GM18951 (cell line): ENCODE measurements around the gene HCFC2.

Source experiments
- POLR2A ChIP-seq: IDR thresholded peaks from 4 replicates; pipeline ENCODE4 v1.6.1; 2011; ENCODE audit warnings: mild to moderate bottlenecking; ENCODE audit not compliant: insufficient read length, insufficient read depth; ENCODE audit errors: extremely low read depth
- in situ Hi-C: fragments of 300-500 bp; cut with MboI; formaldehyde crosslinking; loops from one replicate; pipeline ENCODE4 v1.12.0; 2022; ENCODE audit warnings: low sequenced_read_pairs, mixed read lengths, inconsistent platforms; ENCODE audit not compliant: unreplicated experiment

HCFC2 gene

DNA sequence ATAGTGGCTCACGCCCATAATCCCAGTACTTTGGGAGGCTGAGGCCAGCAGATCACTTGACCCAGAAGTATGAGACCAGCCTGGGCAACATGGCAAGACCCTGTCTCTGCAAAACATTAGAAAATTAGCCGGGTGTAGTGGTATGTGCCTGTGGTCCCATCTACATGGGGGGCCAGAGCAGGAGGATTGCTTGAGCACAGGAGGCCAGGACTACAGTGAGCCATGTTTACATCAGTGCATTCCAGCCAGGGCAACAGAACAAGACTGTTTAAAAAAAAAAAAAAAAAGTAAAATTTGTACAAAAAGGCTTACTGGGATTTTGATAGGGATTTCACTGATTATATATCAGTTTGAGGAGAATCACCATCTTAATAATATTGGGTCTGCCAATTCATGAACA lies 7.8 kb downstream of the HCFC2 start:
- in situ Hi-C loops: no loop called here
- no peak for TF ChIP-seq POLR2A

DNA sequence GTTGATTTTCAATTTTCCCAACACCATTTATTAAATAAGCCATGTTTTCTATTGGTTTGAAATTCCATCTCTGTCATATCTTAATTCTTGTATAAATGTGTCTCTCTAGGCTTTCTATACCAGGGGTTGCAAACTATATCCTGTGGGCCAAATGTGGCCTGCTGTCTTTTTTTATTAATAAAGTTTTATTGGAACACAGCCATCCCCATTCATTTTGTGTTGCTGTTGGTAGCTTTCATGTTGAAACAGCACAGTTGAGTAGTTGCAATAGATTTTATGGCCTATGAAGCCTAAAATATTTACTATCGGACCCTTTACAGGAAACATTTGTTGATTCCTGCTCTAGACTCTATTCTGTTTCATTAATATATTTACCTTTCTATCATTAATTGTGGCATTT lies 9.4 kb downstream of the HCFC2 start:
- in situ Hi-C loops: no loop called here
- no peak for TF ChIP-seq POLR2A

DNA sequence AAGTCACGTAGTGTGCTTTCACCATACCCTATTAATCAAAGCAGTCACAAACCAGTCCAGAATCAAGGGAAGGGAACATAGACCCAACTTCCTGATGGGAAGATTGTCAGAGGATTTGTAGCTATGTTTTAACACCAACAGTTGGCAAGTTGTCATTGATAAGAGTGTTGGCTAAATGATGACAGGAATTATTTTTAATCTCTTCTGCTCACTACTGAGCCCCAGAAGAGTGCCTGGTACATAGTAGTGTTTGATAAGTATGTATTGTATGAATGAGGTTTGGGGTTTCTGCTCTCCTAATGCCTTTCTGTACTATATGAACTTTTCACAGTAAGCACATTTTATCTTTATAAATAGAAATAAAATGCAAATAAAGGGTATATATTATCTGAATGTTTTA lies 14.7 kb downstream of the HCFC2 start:
- no peak for TF ChIP-seq POLR2A
- in situ Hi-C loops: no loop called here

DNA sequence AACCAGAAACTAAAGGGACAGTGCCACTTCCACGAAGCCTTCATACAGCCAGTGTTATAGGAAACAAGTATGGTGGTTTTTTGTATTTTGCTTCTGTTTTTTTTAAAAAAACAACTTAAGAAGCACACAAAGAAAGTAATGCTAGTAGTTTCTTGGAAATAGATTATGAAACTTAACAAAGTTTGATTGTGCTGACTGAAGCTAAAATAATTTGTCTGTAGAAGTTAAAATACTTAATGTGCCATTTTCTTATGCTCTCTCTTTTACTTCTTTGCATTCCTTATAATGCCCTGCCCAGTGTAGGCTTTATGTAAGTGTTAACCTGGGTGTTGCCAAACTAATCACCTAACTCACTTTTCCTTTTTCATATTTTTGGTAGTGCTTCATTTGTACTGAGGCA lies 16.4 kb downstream of the HCFC2 start:
- TF ChIP-seq POLR2A: no peak

DNA sequence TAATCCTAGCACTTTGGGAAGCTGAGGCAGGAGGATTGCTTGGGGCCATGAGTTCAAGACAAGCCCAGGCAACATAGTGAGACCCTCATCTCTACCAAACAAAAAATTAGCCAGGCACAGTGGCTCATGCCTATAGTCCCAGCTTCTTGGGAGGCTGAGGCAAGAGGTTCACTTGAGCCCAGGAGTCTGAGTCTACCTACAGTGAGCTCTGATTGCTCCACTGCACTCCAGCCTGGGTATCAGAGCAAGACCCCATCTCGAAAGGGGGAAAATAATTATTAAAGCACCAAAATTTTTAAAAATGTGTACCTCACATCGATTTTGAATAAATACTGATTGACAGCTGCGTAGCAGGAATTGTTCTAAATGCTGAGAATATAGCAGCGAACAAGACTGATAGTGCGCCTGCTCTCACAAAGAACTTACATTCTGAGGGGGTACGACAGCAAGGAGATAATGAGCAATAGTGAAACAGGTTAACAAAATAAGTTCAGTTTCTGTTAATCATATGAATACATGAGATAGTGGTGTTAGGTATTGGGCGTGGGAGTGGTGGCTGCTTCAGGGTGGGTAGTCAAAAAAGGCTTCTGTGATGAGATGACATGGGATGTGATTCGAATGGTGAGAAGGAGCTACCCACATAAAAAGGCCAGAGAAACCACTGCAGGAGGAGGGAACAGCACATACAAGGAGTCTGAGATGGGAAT lies 19.6 kb downstream of the HCFC2 start:
- no peak for TF ChIP-seq POLR2A
- in situ Hi-C loops: no loop called here

More for the DNA sequence above, 16.4 kb downstream of the HCFC2 start:
- in situ Hi-C loops: no loop called here

DNA sequence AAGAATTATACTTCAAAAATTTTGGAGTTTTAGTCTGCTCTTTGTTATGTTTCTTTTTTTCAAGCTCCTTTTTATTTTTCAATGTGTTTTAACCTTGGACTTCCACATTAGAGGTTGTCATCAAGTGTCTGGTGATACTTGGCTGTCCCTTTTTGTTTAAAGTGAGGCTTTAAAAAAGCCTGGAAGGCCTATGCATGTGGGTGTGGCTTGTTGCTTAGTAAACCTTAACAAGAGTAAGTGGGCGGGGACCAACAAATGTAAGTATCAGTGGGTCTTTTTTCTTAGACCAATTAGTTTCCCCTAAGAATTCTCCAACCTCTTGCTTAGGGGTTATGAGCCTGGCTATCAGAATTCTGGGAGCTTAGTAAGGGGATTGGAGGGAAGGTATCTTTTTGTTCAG lies 26.4 kb downstream of the HCFC2 start:
- no peak for TF ChIP-seq POLR2A
- in situ Hi-C loops: no loop called here

DNA sequence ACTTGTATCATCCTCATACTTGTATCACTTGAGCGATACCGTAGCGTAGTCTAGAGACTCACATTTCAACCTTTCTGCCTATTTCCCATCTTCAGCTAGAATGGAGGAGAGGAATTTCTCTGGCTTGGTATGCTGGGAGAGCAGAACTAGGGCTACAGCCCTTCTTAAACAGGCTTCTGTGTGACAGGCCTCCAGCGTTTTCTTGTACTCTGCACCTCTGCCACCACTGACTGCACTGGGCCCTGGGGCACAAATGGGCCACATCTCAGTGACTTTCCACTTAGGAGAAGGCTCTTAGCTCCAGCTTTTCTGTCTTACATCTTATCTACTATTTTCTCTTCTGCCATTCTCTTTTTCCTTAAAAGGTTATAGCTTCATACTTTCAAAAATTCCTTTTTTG lies 26.8 kb downstream of the HCFC2 start:
- in situ Hi-C loops: no loop called here
- no peak for TF ChIP-seq POLR2A

DNA sequence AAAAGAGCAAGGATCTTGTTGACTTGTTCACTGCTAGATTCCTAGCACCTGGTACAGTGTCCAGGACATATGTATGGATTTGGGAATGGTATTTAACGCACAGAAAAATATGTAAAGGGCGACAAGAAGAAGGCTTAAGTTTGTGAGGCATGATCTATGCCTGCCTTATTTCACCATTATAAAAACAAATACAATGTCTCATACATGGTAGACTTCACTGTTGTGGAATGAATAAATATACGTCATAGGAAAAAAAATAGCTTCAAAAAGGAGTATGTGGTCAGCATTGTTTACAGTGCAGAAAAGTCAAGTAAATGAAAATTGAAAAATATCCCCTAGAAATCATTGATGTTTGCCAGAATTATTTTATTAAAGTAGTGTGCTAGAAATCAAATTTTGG lies 30.0 kb downstream of the HCFC2 start:
- in situ Hi-C loops: no loop called here
- no peak for TF ChIP-seq POLR2A

DNA sequence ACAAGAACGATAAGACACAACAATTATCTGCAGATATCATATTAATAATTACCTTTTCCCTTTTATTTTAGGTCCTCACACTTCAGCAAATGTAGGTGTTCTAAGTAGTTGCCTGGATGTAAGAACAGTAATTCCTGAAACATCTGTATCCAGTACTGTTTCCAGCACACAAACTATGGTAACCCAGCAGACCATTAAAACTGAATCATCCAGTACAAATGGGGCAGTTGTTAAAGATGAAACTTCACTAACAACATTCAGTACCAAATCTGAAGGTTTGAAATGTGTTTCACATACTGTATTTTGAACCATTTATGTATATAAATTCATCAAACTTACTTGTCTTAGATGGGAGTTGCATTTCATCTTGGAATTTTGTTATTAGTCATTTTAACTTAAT lies 31.0 kb downstream of the HCFC2 start:
- in situ Hi-C loops: no loop called here
- TF ChIP-seq POLR2A: no peak

DNA sequence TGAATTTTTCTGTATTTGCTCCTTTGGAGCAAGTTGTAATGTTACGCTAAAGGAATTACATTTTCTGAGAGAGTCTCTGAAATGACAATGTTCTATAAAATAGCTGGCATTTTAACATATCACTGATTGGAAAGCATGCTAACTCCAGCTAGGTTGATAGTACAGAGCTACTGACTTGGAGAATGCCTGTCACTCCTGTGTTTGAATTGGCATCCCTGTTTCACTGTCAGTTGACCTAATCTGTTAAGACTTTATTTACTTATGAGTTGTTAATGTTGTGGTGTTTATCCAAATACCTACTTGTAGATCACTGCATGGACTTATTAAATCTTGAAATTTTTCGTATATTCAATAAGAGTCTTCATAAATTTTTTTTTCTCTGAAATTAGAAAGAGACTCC lies 33.6 kb downstream of the HCFC2 start:
- no peak for TF ChIP-seq POLR2A
- in situ Hi-C loops: no loop called here

DNA sequence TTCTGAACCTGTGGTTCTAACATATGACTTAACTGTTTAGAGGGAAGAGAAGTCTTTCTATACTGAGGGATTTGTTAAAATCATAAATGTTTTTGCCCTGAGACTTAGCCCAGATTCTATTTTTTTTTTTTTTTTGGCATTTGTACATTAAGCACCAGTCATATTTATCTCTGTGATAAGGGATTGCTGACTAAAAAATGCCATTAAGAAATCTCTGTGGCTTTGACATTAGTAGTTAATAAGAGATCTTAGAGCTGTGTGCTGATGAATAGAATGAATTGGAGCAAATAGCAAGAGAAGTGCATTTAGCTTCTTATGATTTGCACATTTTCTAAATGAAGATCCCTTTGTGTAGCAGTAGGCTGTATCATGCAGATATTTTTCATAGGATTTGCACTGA lies 41.1 kb downstream of the HCFC2 start:
- TF ChIP-seq POLR2A: no peak
- in situ Hi-C loops: loop anchor here (10.0 kb wide), 1 partner anchor 221 kb away; no protein-coding TSS in a partner anchor

DNA sequence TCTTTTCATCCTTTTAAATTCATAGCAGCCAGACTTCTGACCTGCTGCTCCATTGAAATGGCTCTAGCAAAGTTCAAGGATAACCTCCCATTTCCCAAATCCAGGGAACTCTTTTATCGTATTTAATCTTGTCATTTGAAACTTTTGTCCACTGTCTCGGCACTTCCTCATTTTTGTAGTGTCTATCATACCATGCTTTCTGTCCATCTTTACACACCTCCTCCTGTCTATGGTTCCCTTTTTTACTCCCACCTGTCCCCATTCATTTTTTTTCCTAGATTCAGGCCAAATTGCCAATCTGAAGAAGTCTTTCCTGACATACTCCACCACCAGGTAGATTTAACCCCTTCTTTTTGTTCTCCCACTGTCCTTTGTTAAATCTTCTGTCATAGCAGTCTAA lies 42.6 kb downstream of the HCFC2 start:
- TF ChIP-seq POLR2A: no peak
- in situ Hi-C loops: loop anchor here (10.0 kb wide), 1 partner anchor 222 kb away; no protein-coding TSS in a partner anchor

DNA sequence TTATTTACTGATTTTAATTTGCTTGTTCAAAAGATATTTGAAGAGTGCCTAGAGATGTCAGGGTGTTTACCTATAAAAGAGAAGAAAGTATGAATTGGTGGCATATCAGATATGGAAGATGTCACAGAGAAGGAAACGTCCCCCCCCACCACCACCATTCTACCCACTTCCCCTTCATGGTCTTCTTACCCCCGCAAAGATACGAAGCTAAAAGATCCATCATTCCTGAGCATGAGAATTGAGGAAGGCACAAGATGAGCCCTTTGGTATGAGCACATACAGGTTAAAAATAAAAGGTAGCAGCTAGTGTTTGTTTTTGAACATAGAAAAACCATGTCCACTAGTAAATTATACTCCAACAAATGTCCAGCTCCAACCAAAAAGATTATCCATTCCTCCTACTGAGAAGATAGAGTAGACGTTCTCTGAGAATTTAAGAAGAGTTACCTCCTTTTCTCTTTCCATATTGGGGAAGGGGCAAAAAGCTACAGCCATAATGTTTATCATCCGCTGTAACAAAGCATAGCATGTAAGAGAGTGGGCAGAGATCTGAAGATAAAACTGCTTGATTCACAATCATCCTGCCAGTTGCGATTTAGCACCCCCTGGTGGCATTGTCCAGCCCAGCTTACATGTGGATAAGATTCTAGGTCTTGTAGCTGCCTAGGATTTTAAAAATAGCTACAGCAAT lies 44.6 kb downstream of the HCFC2 start:
- no peak for TF ChIP-seq POLR2A
- in situ Hi-C loops: loop anchor here (10.0 kb wide), 1 partner anchor 224 kb away; no protein-coding TSS in a partner anchor
